Osteoblast (primary cell): Measurements from ENCODE around the gene MRPS2. TPM values are rescaled to one million over a fixed set of nuclear protein-coding genes. Genes with fewer than 3 reads are reported as not detected.
A peak's percentile ranks its signal among the peaks of the same experiment; 100 is the strongest.

Experiments used
- DNase-seq: peaks from one replicate; pipeline ENCODE4 v3.0.0; 2011; ENCODE audit warnings: low spot score, mixed read lengths; ENCODE audit not compliant: insufficient read length; ENCODE audit errors: missing footprints
- H2AFZ ChIP-seq: 2 replicates; pipeline ENCODE4 v1.6.0; 2011; ENCODE audit warnings: mild to moderate bottlenecking, low read length
- H3K27ac ChIP-seq: 2 replicates; pipeline ENCODE4 v1.5.1; 2011; ENCODE audit warnings: mild to moderate bottlenecking, low read depth, low read length, moderate library complexity
- H3K27me3 ChIP-seq: 2 replicates; pipeline ENCODE4 v1.6.0; 2012; ENCODE audit warnings: mild to moderate bottlenecking, control low read depth, inconsistent platforms, low read length, moderate library complexity; ENCODE audit not compliant: insufficient read depth
- H3K36me3 ChIP-seq: 2 replicates; pipeline ENCODE4 v1.5.1; 2011; ENCODE audit warnings: mild to moderate bottlenecking, low read length, control low read depth, moderate library complexity; ENCODE audit not compliant: insufficient read depth
- H3K4me1 ChIP-seq: 2 replicates; pipeline ENCODE4 v1.5.1; 2011; ENCODE audit warnings: mild to moderate bottlenecking, low read length, control low read depth, moderate library complexity; ENCODE audit not compliant: insufficient read depth
- H3K4me2 ChIP-seq: 2 replicates; pipeline ENCODE4 v1.6.0; 2011; ENCODE audit warnings: mild to moderate bottlenecking, low read length; ENCODE audit not compliant: insufficient read depth
- H3K4me3 ChIP-seq: fragments of 200-600 bp; sonication (generic); 3 replicates; pipeline ENCODE4 v1.5.1; 2012; ENCODE audit warnings: mild to moderate bottlenecking, low read length, inconsistent platforms; ENCODE audit not compliant: insufficient read depth
- H3K79me2 ChIP-seq: 2 replicates; pipeline ENCODE4 v1.6.0; 2012; ENCODE audit warnings: mild to moderate bottlenecking, low read length, control low read depth, inconsistent platforms; ENCODE audit not compliant: insufficient read depth
- H3K9me3 ChIP-seq: 2 replicates; pipeline ENCODE4 v1.5.1; 2011; ENCODE audit warnings: low read depth, low read length, control low read depth
- H4K20me1 ChIP-seq: 2 replicates; pipeline ENCODE4 v1.6.0; 2012; ENCODE audit warnings: mild to moderate bottlenecking, low read length, control low read depth; ENCODE audit not compliant: insufficient read depth
- total RNA-seq: library from RNA; depleted of rRNA; stranded (reverse); fragments of >200 nt; gene quantifications from 2 replicates; pipeline ENCODE4 v1.2.3, GENCODE V29; 2012
- TF ChIP-seq, protein P1 (sequence below): IDR thresholded peaks from 2 replicates; pipeline ENCODE4 v1.5.1; 2011; ENCODE audit warnings: mild to moderate bottlenecking, low read depth, low read length, moderate library complexity; ENCODE audit errors: extremely low read depth

MRPS2 gene
- total RNA-seq, 1 donor = 13.0 TPM

DNA sequence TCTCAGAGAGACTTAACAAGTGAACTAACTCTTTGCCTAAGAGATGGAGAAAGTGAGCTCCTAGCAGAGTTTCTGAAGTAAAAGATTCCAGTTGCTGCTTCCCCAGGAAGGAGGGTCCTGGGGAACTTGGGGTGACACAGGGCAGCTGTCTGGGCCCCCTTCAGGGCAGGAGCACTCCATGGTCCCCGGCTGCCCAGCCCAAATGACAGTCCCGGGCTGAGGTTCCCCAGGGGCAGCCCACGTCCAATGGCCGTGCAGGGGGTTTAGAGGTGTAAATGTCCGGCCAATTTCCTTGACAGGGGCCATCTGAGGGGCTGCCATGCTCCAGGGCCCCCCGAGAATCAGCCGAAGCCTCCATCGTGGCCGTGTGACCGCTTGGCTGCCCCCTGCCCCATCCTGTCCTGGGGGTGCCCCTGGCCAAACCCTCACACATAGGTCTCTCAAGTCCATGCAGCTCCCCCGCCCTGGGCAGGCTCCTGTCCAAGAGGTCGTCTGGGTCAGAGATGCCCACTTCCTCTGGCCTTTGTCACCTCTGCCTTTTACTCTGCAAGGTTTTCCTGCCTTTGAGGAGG, 26.4 kb upstream of the MRPS2 start:
- no peaks in the 10 kb centered on the region for H3K27me3 ChIP-seq
- TF ChIP-seq, protein P1, sequence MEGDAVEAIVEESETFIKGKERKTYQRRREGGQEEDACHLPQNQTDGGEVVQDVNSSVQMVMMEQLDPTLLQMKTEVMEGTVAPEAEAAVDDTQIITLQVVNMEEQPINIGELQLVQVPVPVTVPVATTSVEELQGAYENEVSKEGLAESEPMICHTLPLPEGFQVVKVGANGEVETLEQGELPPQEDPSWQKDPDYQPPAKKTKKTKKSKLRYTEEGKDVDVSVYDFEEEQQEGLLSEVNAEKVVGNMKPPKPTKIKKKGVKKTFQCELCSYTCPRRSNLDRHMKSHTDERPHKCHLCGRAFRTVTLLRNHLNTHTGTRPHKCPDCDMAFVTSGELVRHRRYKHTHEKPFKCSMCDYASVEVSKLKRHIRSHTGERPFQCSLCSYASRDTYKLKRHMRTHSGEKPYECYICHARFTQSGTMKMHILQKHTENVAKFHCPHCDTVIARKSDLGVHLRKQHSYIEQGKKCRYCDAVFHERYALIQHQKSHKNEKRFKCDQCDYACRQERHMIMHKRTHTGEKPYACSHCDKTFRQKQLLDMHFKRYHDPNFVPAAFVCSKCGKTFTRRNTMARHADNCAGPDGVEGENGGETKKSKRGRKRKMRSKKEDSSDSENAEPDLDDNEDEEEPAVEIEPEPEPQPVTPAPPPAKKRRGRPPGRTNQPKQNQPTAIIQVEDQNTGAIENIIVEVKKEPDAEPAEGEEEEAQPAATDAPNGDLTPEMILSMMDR = no peak
- no peak overlapping the region for H2AFZ ChIP-seq
- H3K9me3 ChIP-seq = no peaks in the 10 kb centered on the region
- no peaks in the 10 kb centered on the region for H3K36me3 ChIP-seq
- peaks cover 9% of the 10 kb centered on the region for H4K20me1 ChIP-seq
- H3K4me2 ChIP-seq = no peak overlapping the region
- peaks cover 5% of the 10 kb centered on the region for H3K4me1 ChIP-seq
- H3K79me2 ChIP-seq = no peaks in the 10 kb centered on the region
- H3K4me3 ChIP-seq = no peak overlapping the region
- H3K27ac ChIP-seq = no peak overlapping the region
- DNase-seq = peak; percentile 51

DNA sequence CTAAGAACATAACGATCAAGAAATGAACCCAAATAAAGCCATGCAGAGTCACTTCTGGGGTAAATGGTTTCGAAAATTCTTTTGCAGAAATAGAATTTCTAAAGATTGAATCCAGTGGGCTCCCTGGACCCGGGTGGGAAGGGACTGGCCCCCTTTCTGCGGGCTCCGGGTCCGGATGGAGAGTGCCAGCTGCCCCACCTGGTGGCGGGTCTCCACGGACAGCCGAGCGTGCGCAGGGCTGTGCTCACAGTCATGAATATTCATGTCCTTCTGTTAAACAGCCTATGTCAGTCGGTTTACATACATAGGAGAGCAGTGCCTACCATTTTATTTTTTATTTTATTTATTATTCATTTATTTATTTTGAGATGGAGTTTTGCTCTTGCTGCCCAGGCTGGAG, 25.6 kb upstream of the MRPS2 start:
- no peak overlapping the region for H2AFZ ChIP-seq
- H3K27ac ChIP-seq = no peak overlapping the region
- H3K27me3 ChIP-seq = no peaks in the 10 kb centered on the region
- H3K79me2 ChIP-seq = no peaks in the 10 kb centered on the region
- peaks cover 3% of the 10 kb centered on the region for H3K4me1 ChIP-seq
- H3K36me3 ChIP-seq = no peaks in the 10 kb centered on the region
- H4K20me1 ChIP-seq = peaks cover 9% of the 10 kb centered on the region
- no peaks in the 10 kb centered on the region for H3K9me3 ChIP-seq
- peak; percentile 68 for DNase-seq
- TF ChIP-seq, protein P1 = no peak
- H3K4me2 ChIP-seq = no peak overlapping the region
- no peak overlapping the region for H3K4me3 ChIP-seq

DNA sequence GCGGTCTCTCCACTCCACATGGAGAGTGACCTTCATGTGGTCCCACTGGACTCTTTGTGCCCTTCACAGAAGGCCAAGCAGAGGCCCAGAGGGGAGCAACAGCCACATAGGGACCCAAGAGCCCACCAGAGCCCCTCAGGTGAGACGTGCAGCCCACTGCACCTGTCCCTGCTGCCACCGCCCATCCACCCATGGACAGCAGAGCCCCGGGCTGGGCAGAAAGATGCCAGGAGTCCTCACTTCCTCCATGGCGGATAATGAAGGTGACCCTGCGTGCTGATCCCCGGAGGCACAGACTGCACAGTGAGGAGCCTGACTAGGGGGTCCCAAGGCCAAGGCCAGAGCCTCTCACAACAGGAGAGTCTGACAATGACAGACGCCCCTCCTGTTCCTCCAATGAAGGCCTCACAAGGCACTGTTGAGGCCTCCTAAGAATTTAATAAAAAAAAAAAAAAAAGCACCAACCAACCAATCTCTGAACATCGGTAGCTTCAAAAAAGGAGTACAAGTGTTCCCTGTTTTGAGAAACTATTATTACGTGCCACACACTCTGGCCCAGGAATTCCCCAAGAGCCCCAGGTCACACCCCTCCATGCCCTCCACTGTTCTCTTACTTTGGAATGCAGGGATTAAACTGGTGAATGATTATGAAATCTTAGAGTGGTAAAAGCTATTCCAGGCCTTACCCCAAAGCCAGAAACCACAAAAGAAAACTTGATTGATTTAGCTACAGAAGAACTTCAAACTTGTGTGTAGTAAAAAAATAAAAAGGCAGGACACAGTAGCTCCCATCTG, 23.7 kb upstream of the MRPS2 start:
- Histone ChIP-seq H3K36me3 (no peaks in the 10 kb centered on the region), H2AFZ (no peak overlapping the region), H3K4me2 (no peak overlapping the region), H3K9me3 (no peaks in the 10 kb centered on the region), H3K4me3 (no peak overlapping the region), H3K79me2 (no peaks in the 10 kb centered on the region), H4K20me1 (peaks cover 9% of the 10 kb centered on the region), H3K4me1 (peaks cover 8% of the 10 kb centered on the region), H3K27ac (no peak overlapping the region), H3K27me3 (no peaks in the 10 kb centered on the region)
- TF ChIP-seq, protein P1 = no peak
- peak; percentile 68 for DNase-seq

DNA sequence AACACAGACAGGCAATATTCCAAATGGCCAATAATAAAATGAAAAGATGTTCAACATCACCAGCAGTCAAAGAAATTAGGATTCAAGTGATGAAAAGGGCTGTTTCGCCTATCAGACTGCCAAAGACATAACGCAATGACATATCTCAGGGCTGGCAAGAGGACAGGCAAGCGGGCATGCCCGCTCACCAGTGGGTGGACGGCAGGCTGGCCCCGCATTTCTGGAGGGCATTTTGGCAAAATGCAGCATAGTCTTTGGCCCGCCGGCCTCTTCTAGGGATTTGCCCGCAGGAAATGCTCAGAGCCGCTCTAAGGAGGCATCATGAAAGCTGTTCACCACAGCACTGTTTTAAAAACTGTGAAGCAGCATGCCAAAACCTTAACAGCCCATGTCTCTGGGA, 22.3 kb upstream of the MRPS2 start:
- no peak overlapping the region for H3K27ac ChIP-seq
- TF ChIP-seq, protein P1 = no peak
- no peaks in the 10 kb centered on the region for H3K36me3 ChIP-seq
- H3K4me2 ChIP-seq = no peak overlapping the region
- H3K27me3 ChIP-seq = no peaks in the 10 kb centered on the region
- DNase-seq = peak; percentile 54
- peaks cover 8% of the 10 kb centered on the region for H3K4me1 ChIP-seq
- peaks cover 7% of the 10 kb centered on the region for H4K20me1 ChIP-seq
- H2AFZ ChIP-seq = no peak overlapping the region
- no peaks in the 10 kb centered on the region for H3K9me3 ChIP-seq
- no peaks in the 10 kb centered on the region for H3K79me2 ChIP-seq
- no peak overlapping the region for H3K4me3 ChIP-seq
